ENCODE data around the gene WDR53. TPM values are rescaled to one million over a fixed set of nuclear protein-coding genes. Genes with fewer than 3 reads are reported as not detected.
A peak's percentile ranks its signal among the peaks of the same experiment; 100 is the strongest.
"Not testable (repeated sequence)": the region's sequence is repeated elsewhere in the genome, so short reads cannot be mapped to it uniquely, and the experiment has no call there.

WDR53 gene
- total and polyA plus RNA-seq, 9 of the 15 experiments (the other 6 are each of a cell fraction or from before 2014, with no cell fraction given), result 13.0 to 34.5 (median 20.9) TPM

- in situ Hi-C loops (cut with MboI) (loop anchor here (25.0 kb wide), 2 partner anchors 624 to 799 kb away; partner anchors contain the start of gene MUC20), intact Hi-C loops (cut with micrococcal nuclease) (loop anchor here (10.0 kb wide), 1 partner anchor 426 kb away; the partner anchor contains the start of gene TFRC)
- H4K20me1 ChIP-seq (replicated peaks; ENCODE audit: control insufficient read depth, insufficient read depth, low read length); H3K79me2 ChIP-seq (ENCODE audit: control insufficient read depth, insufficient read depth, low read length); FAIRE-seq; H2AFZ ChIP-seq (ENCODE audit: low read depth, low read length); H3K36me3 ChIP-seq (ENCODE audit: control insufficient read depth, insufficient read depth, low read length); H3K9me1 ChIP-seq (ENCODE audit: control insufficient read depth, insufficient read depth, low read length); H3K27me3 ChIP-seq (ENCODE audit: control insufficient read depth in 2 of 2, insufficient read depth in 2 of 2, low read length in 2 of 2); H3K4me2 ChIP-seq (ENCODE audit: insufficient read depth, low read length); H3K4me3 ChIP-seq; H3K9ac ChIP-seq (ENCODE audit: insufficient read depth in 1 of 2, low read depth in 2 of 2, low read length in 2 of 2); POLR2A ChIA-PET; ATAC-seq; DNase-seq (ENCODE audit: extremely low read depth in 1 of 4, low spot score in 3 of 4); CTCF ChIA-PET (ENCODE audit: low intra/inter-chr PET ratio); BruUV-seq (replicated peaks): not testable (repeated sequence)
- TF ChIP-seq TCF3 (CRISPR knock-in tag; IDR thresholded peaks at IDR 0.05), result peak; percentile 70
- TF ChIP-seq CBFA2T3 (IDR thresholded peaks at IDR 0.05), result peak; percentile 24; the same call in 1 of the 2 replicates
- TF ChIP-seq CBFA2T2 (conservative IDR thresholded peaks at IDR 0.05), result peak; percentile 43
- peak; percentile 68 for TF ChIP-seq TAL1 (IDR thresholded peaks at IDR 0.05)
- 24% methylated on average over 1 of the region's 1 CpG for WGBS (ENCODE audit: insufficient coverage, low coverage, missing lambda C conversion rate)
- Histone ChIP-seq H3K27ac (ENCODE audit: extremely low read depth, low read depth, low read length) (peak overlapping the region; percentile 71), H3K4me1 (replicated peaks in 1 of 2; ENCODE audit: control insufficient read depth in 2 of 2, insufficient read depth in 2 of 2, low read length in 2 of 2) (peaks cover 15 to 26% of the 10 kb centered on the region in 2 experiments), H3K9me3 (replicated peaks; ENCODE audit: control insufficient read depth, insufficient read depth, low read depth, low read length) (peaks cover 11% of the 10 kb centered on the region)
Measured at GRCh38 chr3:196511108-196511507, 57.2 kb downstream of the WDR53 start.

- FAIRE-seq (no peak), DNase-seq (ENCODE audit: extremely low read depth in 1 of 4, low spot score in 3 of 4) (no peak), ATAC-seq (no peak)
- H3K27me3 ChIP-seq (ENCODE audit: control insufficient read depth in 2 of 2, insufficient read depth in 2 of 2, low read length in 2 of 2), result no peaks in the 10 kb centered on the region
- no peak overlapping the region for H2AFZ ChIP-seq (ENCODE audit: low read depth, low read length)
- no peaks in the 10 kb centered on the region for H3K36me3 ChIP-seq (ENCODE audit: control insufficient read depth, insufficient read depth, low read length)
- H3K4me1 ChIP-seq (replicated peaks in 1 of 2; ENCODE audit: control insufficient read depth in 2 of 2, insufficient read depth in 2 of 2, low read length in 2 of 2), result peaks cover 7 to 10% of the 10 kb centered on the region in 2 experiments; a peak in 4 of 5 replicates
- ChIA-PET CTCF (ENCODE audit: low intra/inter-chr PET ratio) (interaction anchor here (0.6 kb wide), 1 partner anchor 141 kb away, joined by 3 read pairs; no protein-coding TSS in a partner anchor), POLR2A (no interaction called here)
- no peak overlapping the region for H3K4me3 ChIP-seq
- intact Hi-C loops (cut with micrococcal nuclease), result no loop called here
- H4K20me1 ChIP-seq (replicated peaks; ENCODE audit: control insufficient read depth, insufficient read depth, low read length), result no peaks in the 10 kb centered on the region
- in situ Hi-C loops (cut with MboI), result loop anchor here (25.0 kb wide), 2 partner anchors 619 to 794 kb away; partner anchors contain the start of gene MUC20
- BruUV-seq (replicated peaks), result no TSS peak
- H3K9ac ChIP-seq (ENCODE audit: insufficient read depth in 1 of 2, low read depth in 2 of 2, low read length in 2 of 2), result no peak overlapping the region
- no peak overlapping the region for H3K27ac ChIP-seq (ENCODE audit: extremely low read depth, low read depth, low read length)
- H3K4me2 ChIP-seq (ENCODE audit: insufficient read depth, low read length), result no peak overlapping the region
- peaks cover 18% of the 10 kb centered on the region for H3K79me2 ChIP-seq (ENCODE audit: control insufficient read depth, insufficient read depth, low read length)
- 76% methylated on average over 8 of the region's 8 CpGs for WGBS (ENCODE audit: insufficient coverage, low coverage, missing lambda C conversion rate)
- H3K9me3 ChIP-seq (replicated peaks; ENCODE audit: control insufficient read depth, insufficient read depth, low read depth, low read length), result peaks cover 10% of the 10 kb centered on the region
- no peaks in the 10 kb centered on the region for H3K9me1 ChIP-seq (ENCODE audit: control insufficient read depth, insufficient read depth, low read length)
- peak in 1 of 2 experiments; percentile 52; a peak in 2 of 4 replicates for TF ChIP-seq TRIM24 (IDR thresholded peaks at IDR 0.05)
- peak; percentile 57 for TF ChIP-seq ZFP36 (IDR thresholded peaks at IDR 0.05; ENCODE audit: low read depth, low read length, partially characterized antibody)
- TF ChIP-seq ZNF280A (IDR thresholded peaks at IDR 0.05; ENCODE audit: low read depth, partially characterized antibody), result peak; percentile 59
- TF ChIP-seq MAZ (CRISPR knock-in tag; conservative IDR thresholded peaks at IDR 0.05 in 1 of 2, IDR thresholded peaks at IDR 0.05 in 1 of 2), result no peak
- peak; percentile 59; the same call in 1 of the 2 replicates for TF ChIP-seq TRIM28 (IDR thresholded peaks at IDR 0.05)
- peak; percentile 33; the same call in 1 of the 2 replicates for TF ChIP-seq PKNOX1 (IDR thresholded peaks at IDR 0.05)
- no peak for TF ChIP-seq CREB1 (IDR thresholded peaks at IDR 0.05)
- no peak for TF ChIP-seq CREB1 (CRISPR knock-in tag; IDR thresholded peaks at IDR 0.05)
- TF ChIP-seq SP1 (CRISPR knock-in tag; IDR thresholded peaks at IDR 0.05), result no peak
- TF ChIP-seq ZNF311 (CRISPR knock-in tag; IDR thresholded peaks at IDR 0.05), result no peak
Measured at GRCh38 chr3:196506687-196507086, 61.7 kb downstream of the WDR53 start.
